K562 (cell line): ENCODE data around the gene TP53BP2. TPM values are rescaled to one million over a fixed set of nuclear protein-coding genes. Genes with fewer than 3 reads are reported as not detected.

Source experiments
- CAMTA2 ChIP-seq: fragments of 250-450 bp; sonication (Bioruptor Pico); conservative IDR thresholded peaks from 2 replicates; pipeline ENCODE4 v1.5.1; 2022
- CREB3L1 ChIP-seq: fragments of 450-650 bp; IDR thresholded peaks from 2 replicates; pipeline ENCODE4 v1.6.1; 2014; ENCODE audit warnings: low read depth, mild to moderate bottlenecking, moderate library complexity, borderline replicate concordance
- E2F6 ChIP-seq, 2 experiments: IDR thresholded peaks; 2 replicates each; pipeline ENCODE4 v1.6.1; 2011; ENCODE audit warnings: borderline replicate concordance in 1 of 2, control low read depth in 1 of 2, low read depth in 1 of 2, low read length in 1 of 2, mild to moderate bottlenecking in 1 of 2, mixed read lengths in 1 of 2, moderate library complexity in 1 of 2; ENCODE audit not compliant: insufficient read depth in 1 of 2, insufficient read length in 1 of 2, poor library complexity in 1 of 2, severe bottlenecking in 1 of 2; ENCODE audit errors: extremely low read depth in 1 of 2
- HES1 ChIP-seq: fragments of 450-650 bp; IDR thresholded peaks from 2 replicates; pipeline ENCODE4 v1.6.1; 2016; ENCODE audit warnings: low read depth, mild to moderate bottlenecking, moderate library complexity
- HMGN3 ChIP-seq: IDR thresholded peaks from 2 replicates; pipeline ENCODE4 v1.6.1; 2011; ENCODE audit warnings: borderline replicate concordance, low read depth, mild to moderate bottlenecking, mixed read lengths, low read length; ENCODE audit not compliant: insufficient read length; ENCODE audit errors: extremely low read depth
- ID3 ChIP-seq, 2 experiments: fragments of 250-450 bp in 1 of 2; fragments of 450-650 bp in 1 of 2; sonication (Bioruptor Pico) in 1 of 2; IDR thresholded peaks; 2 replicates each; pipeline versions ENCODE4 v1.6.1 to v1.8.0; 2016 to 2021; ENCODE audit warnings: mild to moderate bottlenecking in 2 of 2, moderate library complexity in 2 of 2, missing compliant biosample characterization in 1 of 2, missing genetic modification characterization in 1 of 2
- KLF13 ChIP-seq: fragments of 450-650 bp; IDR thresholded peaks from 2 replicates; pipeline ENCODE4 v1.6.1; 2016; ENCODE audit warnings: missing genetic modification characterization, low read depth, mild to moderate bottlenecking, missing compliant biosample characterization, moderate library complexity, borderline replicate concordance
- MAX ChIP-seq: sonication (generic); formaldehyde crosslinking; IDR thresholded peaks from 2 replicates; pipeline ENCODE4 v1.9.0; 2022; ENCODE audit warnings: mild to moderate bottlenecking, missing genetic modification reagents
- NCOA1 ChIP-seq: fragments of 450-650 bp; IDR thresholded peaks from 2 replicates; pipeline ENCODE4 v1.6.1; 2016; ENCODE audit warnings: low read depth
- NR2F6 ChIP-seq: fragments of 450-650 bp; formaldehyde crosslinking; IDR thresholded peaks from 2 replicates; pipeline ENCODE4 v1.4.0; 2020; ENCODE audit warnings: mild to moderate bottlenecking
- PREB ChIP-seq: sonication (generic); formaldehyde crosslinking; IDR thresholded peaks from 2 replicates; pipeline ENCODE4 v1.8.1; 2023; ENCODE audit warnings: mild to moderate bottlenecking, missing genetic modification reagents
- SMARCA5 ChIP-seq: fragments of 450-650 bp; IDR thresholded peaks from 2 replicates; pipeline ENCODE4 v1.6.1; 2016
- STAT5A ChIP-seq: IDR thresholded peaks from 2 replicates; pipeline ENCODE4 v1.6.1; 2012; ENCODE audit warnings: low read length, inconsistent platforms, borderline replicate concordance
- TFE3 ChIP-seq: fragments of 450-650 bp; formaldehyde crosslinking; IDR thresholded peaks from 2 replicates; pipeline ENCODE4 v1.4.0; 2020; ENCODE audit warnings: mild to moderate bottlenecking, mixed read lengths
- polyA plus RNA-seq, 8 experiments: library from polyadenylated mRNA; depleted of rRNA in 4 of 8; stranded (reverse) in 5 of 8; unstranded in 3 of 8; fragments of >200 nt; fragmentation: Nextera tagmentation in 2 of 8; fragmentation: Illumina TruSeq in 1 of 8; extraction: Ambion mirVana in 2 of 8; extraction: Trizol in 1 of 8; gene quantifications; 2 replicates each; pipeline versions ENCODE4 v1.2.1 to v1.2.3, GENCODE V29; 2011 to 2014; ENCODE audit warnings: inconsistent platforms in 1 of 8, missing spikeins in 1 of 8
- total RNA-seq, 7 experiments: library from RNA; depleted of rRNA in 6 of 7; stranded (reverse); fragments of >200 nt in 6 of 7; fragmentation: Illumina TruSeq in 2 of 7; extraction: Trizol in 2 of 7; gene quantifications; 2 replicates each; pipeline versions ENCODE4 v1.2.1 to v1.2.3, GENCODE V29; 2011 to 2021; ENCODE audit warnings: low replicate concordance in 1 of 7

Gene TP53BP2
- total and polyA plus RNA-seq, 9 of the 15 experiments (the other 6 are each of a cell fraction or from before 2014, with no cell fraction given): 17.0 to 69.6 (median 40.1) TPM

- TF ChIP-seq CREB3L1 (peak; percentile 72), PREB (CRISPR knock-in tag) (0 out of 2 replicates have a peak, but pooled peaks have one; percentile 78), ID3 (CRISPR knock-in tag; IDR thresholded peaks at IDR 0.05) (no peak), ID3 (tag; IDR thresholded peaks at IDR 0.05) (peak; percentile 40), HMGN3 (peak; percentile 95), E2F6 (IDR thresholded peaks at IDR 0.05; ENCODE audit: borderline replicate concordance in 1 of 2, extremely low read depth in 1 of 2, insufficient read depth in 1 of 2, insufficient read length in 1 of 2, low read depth in 1 of 2, low read length in 1 of 2, poor library complexity in 1 of 2, severe bottlenecking in 1 of 2) (peak; percentile 76 to 88), NCOA1 (peak; percentile 47; the same call in 1 of the 2 replicates), NR2F6 (no peak), CAMTA2 (CRISPR knock-in tag) (no peak), MAX (peak; percentile 85), HES1 (no peak), KLF13 (tag) (peak; percentile 80), STAT5A (no peak), SMARCA5 (no peak), TFE3 (CRISPR knock-in tag) (0 out of 2 replicates have a peak, but pooled peaks have one; percentile 1)
Measured at GRCh38 chr1:223845810-223846682, at the start of gene TP53BP2 (continued).
